Measurements from ENCODE around the gene CKAP2L.
"Not testable (repeated sequence)": the region's sequence is repeated elsewhere in the genome, so short reads cannot be mapped to it uniquely, and the experiment has no call there.

CKAP2L gene

DNA sequence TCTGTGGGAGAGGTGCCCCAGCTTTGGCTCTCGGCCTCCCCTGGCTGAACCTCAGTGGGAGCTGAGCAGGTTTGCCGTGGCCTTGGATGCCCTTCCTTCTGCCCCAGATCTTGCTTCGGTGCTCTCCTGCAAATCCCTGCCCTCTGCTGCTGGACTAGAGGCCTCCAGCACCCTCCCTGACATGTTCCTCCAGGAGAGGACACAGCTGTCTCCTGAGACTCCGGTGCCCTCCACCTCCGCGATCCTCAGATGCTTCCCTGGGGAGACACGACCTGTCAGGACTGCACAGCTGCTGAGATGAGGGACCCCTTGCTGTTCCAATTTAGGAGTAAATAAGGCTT lies 50.9 kb downstream of the CKAP2L start:
- Histone ChIP-seq H3K36me3 (replicated peaks) (no peaks in the 10 kb centered on the region), H3K9me3 (no peaks in the 10 kb centered on the region), H3K4me3 (no peak overlapping the region), H3K4me1 (no peaks in the 10 kb centered on the region), H3K27me3 (ENCODE audit: low read depth) (peaks cover 5% of the 10 kb centered on the region; the same call in 1 of the 2 replicates)
- DNase-seq (ENCODE audit: low spot score in 2 of 2), result no peak
- in situ Hi-C loops (cut with MboI; ENCODE audit: low sequenced_read_pairs), result no loop called here

DNA sequence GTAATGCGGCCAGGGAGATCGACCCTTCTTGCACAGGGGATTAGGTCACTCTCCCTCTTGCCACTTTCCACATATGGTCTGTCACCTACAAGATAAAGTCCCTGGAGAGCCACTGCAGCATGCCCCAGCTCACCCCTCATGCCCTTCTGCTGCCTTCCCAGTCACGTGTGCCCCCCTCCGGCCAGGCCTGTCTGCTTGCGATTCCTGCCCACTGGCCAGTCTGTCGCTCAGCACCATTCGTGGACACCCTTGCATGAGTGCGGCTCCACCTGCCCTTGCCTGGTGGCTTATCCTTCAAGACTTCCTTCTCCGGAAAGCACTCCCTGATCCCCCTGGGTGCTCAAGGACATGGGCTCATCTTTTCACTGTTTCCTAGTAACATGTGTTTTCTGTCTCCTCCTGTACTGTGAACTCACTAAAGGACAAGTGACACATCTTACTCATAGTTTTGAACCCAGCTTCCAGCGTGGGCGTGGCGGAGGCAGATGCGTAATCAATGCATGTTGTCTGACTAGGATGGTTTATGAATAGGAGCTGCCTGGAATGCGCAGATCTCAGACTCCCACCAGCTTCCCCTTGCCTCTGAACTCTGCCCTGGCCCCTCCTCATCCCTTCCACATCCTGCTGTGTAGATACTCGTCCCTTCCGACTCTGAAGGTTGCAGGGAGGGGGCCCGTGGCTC lies 51.4 kb downstream of the CKAP2L start:
- no peaks in the 10 kb centered on the region for H3K36me3 ChIP-seq (replicated peaks)
- in situ Hi-C loops (cut with MboI; ENCODE audit: low sequenced_read_pairs), result no loop called here
- DNase-seq (ENCODE audit: low spot score in 2 of 2), result no peak
- H3K4me3 ChIP-seq, result no peak overlapping the region
- H3K4me1 ChIP-seq, result no peaks in the 10 kb centered on the region
- H3K27me3 ChIP-seq (ENCODE audit: low read depth), result peaks cover 9% of the 10 kb centered on the region; the same call in 1 of the 2 replicates
- H3K9me3 ChIP-seq, result no peaks in the 10 kb centered on the region

DNA sequence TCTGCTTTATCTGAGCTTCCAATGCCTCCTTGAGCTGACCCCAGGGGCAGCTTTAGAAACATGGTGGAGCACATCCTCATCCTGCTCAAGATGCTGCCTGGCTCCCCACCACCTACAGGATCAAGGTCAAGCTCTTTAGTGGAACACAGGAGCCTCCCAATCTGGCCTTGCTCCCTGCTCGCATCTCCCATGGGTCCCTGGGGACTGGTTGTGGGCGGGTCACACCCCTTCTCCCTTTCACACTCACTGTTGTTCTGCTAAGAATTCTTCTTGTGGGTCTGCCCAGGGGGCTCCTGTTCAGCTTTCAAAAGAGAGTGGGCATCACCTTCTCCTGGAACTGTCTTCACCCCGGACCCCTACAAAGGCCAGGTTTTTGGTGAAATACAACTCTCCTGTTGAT lies 51.9 kb downstream of the CKAP2L start:
- H3K27me3 ChIP-seq (ENCODE audit: low read depth), result peaks cover 14% of the 10 kb centered on the region
- no peaks in the 10 kb centered on the region for H3K9me3 ChIP-seq
- in situ Hi-C loops (cut with MboI; ENCODE audit: low sequenced_read_pairs), result no loop called here
- no peak for DNase-seq (ENCODE audit: low spot score in 2 of 2)
- H3K36me3 ChIP-seq (replicated peaks), result no peaks in the 10 kb centered on the region
- no peaks in the 10 kb centered on the region for H3K4me1 ChIP-seq
- H3K4me3 ChIP-seq, result no peak overlapping the region

DNA sequence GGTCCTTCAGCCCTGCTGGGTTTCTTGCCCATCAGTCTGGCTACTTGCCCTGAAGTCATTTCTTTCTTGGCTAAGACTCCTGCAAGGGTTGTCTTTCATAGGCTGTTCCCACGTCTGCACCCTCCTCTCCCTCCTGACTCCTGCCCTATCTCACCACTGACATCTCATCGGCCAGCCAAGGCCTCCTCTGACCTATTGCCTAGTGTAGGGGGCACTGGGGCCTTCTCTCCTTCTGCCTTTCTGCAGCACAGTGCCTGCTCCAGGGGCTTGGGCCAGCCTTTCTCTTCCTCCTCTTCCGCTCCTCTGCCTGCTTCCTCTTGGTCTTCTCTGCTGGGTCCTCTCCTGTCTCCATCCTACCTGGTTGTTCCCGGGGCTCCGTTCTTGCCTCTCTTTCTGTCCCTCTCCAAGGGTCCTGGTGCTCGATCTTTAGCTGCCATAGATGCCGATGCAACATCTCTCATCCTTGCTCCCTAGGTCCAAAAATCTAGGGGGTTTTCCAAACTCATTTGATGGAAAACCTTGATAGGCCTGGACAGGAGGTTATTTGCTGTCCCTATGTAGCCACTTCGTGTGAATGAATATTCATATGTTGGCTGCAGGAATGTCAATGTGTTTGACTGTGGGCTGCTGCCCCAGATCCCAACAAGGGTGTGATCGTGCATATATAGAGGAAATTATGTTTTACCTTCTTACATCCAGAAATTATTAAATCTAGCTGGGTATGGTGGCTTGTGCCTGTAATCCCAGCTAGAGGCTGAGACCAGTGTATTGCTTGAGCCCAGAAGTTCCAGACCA lies 53.3 kb downstream of the CKAP2L start:
- Histone ChIP-seq H3K4me1 (no peaks in the 10 kb centered on the region), H3K9me3 (no peaks in the 10 kb centered on the region), H3K4me3 (no peak overlapping the region), H3K27me3 (ENCODE audit: low read depth) (peaks cover 14% of the 10 kb centered on the region), H3K36me3 (replicated peaks) (no peaks in the 10 kb centered on the region)
- DNase-seq (ENCODE audit: low spot score in 2 of 2), result no peak
- in situ Hi-C loops (cut with MboI; ENCODE audit: low sequenced_read_pairs), result no loop called here

DNA sequence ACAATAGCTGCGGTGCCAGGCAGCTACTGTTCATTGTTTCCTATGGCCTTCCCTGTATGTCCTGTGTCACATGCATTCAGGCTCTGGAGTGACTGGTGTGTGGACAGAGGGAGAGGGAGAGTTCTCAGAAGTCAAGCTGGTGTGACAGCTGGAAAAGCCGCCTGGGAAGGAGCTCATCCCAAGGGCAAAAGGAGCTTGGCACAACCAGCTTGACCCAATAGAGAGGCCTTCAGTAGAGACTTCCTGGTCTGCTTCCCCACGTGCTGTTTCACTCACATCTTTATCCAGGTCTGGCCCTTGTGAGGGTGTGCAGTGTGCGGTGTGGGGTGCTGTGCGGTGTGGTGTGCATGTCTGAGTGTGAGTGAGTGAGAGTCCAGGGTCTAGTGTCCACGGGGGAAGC lies 54.7 kb downstream of the CKAP2L start:
- no peak for DNase-seq (ENCODE audit: low spot score in 2 of 2)
- Histone ChIP-seq H3K9me3 (no peaks in the 10 kb centered on the region), H3K4me1 (no peaks in the 10 kb centered on the region), H3K4me3 (no peak overlapping the region), H3K36me3 (replicated peaks) (no peaks in the 10 kb centered on the region), H3K27me3 (ENCODE audit: low read depth) (peaks cover 16% of the 10 kb centered on the region)
- in situ Hi-C loops (cut with MboI; ENCODE audit: low sequenced_read_pairs), result no loop called here

DNA sequence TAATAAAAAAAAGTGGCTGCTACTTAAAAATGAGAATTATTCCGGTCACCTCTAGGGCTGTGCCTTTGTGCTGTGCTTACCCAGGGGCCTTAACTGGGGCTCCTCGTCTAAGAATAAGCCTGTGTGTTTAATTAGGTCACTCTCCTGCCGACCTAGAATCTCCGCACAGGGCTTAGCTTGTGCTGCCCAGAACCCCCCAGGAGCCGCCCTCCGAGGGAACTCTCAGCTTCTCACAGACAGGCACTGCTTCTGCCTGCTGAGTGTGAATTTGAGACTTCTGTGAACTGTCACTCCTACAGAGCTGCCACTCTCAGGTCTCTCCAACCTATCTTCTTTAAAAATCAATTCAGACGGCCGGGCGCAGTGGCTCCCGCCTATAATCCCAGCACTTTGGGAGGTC lies 55.4 kb downstream of the CKAP2L start:
- in situ Hi-C loops (cut with MboI; ENCODE audit: low sequenced_read_pairs), result no loop called here
- Histone ChIP-seq H3K36me3 (replicated peaks) (no peaks in the 10 kb centered on the region), H3K9me3 (no peaks in the 10 kb centered on the region), H3K27me3 (ENCODE audit: low read depth) (peaks cover 16% of the 10 kb centered on the region), H3K4me3 (no peak overlapping the region), H3K4me1 (no peaks in the 10 kb centered on the region)
- DNase-seq (ENCODE audit: low spot score in 2 of 2), result no peak

DNA sequence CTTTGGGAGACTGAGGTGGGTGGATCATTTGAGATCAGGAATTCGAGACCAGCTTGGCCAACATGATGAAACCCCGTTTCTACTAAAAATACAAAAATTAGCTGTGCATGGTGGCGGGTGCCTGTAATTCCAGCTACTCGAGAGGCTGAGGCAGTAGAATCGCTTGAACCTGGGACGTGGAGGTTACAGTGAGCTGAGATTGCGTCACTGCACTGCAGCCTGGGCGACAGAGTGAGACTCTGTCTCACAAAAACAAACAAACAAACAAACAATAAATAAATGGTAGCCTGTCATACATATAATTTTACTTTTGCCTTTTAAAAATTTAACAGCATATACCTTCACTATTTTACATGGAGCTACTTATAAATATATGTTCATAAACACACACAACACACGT lies 57.5 kb downstream of the CKAP2L start:
- in situ Hi-C loops (cut with MboI; ENCODE audit: low sequenced_read_pairs); H3K36me3 ChIP-seq (replicated peaks); H3K4me1 ChIP-seq; H3K4me3 ChIP-seq; DNase-seq (ENCODE audit: low spot score in 2 of 2); H3K9me3 ChIP-seq: not testable (repeated sequence)
- peaks cover 16% of the 10 kb centered on the region for H3K27me3 ChIP-seq (ENCODE audit: low read depth)

DNA sequence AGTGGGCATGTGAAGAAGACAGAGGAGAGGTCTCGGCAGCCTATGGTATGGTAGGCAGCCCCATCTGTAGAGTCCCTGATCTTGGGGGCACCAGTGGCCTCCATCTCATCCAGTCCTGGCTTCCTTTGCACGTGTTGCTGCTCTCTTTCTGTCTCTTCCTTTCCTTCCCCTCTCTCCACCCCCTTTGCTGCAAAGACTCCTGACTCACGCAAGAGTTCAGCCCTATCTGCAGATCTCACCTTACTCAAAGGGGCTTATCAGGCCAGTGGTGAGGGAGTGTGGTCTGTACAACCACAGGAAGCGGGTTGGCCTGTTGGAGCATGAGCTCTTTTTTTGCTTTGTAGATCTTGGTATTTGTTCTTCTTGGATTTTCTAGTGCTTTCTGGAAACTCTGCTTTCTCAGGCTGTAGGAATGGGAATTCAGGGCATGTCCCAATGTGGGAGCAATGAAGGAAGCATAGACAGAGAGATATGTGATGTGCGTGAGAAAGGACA lies 58.2 kb downstream of the CKAP2L start:
- Histone ChIP-seq H3K4me1 (no peaks in the 10 kb centered on the region), H3K36me3 (replicated peaks) (no peaks in the 10 kb centered on the region), H3K9me3 (no peaks in the 10 kb centered on the region), H3K27me3 (ENCODE audit: low read depth) (peaks cover 17% of the 10 kb centered on the region), H3K4me3 (no peak overlapping the region)
- no peak for DNase-seq (ENCODE audit: low spot score in 2 of 2)
- in situ Hi-C loops (cut with MboI; ENCODE audit: low sequenced_read_pairs), result no loop called here

DNA sequence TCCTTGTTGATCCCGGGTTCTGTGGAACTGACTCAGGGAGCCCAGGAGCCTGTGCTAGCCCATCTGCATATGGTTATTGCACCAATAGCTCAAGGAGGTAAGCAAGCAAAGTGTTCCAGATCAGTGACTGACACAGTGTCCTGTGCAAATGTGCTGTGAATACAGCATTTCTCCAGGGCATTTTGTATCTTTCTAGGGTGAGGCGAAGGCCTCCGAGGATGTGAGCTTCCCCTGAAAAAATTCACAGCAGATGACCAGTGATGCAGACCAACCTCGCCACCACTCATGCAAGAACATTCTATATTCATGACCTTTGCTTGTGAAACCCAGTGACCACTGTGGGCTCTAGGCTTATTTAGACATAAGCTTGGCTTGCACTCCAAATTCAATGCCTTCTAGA lies 58.8 kb downstream of the CKAP2L start:
- no peak overlapping the region for H3K4me3 ChIP-seq

DNA sequence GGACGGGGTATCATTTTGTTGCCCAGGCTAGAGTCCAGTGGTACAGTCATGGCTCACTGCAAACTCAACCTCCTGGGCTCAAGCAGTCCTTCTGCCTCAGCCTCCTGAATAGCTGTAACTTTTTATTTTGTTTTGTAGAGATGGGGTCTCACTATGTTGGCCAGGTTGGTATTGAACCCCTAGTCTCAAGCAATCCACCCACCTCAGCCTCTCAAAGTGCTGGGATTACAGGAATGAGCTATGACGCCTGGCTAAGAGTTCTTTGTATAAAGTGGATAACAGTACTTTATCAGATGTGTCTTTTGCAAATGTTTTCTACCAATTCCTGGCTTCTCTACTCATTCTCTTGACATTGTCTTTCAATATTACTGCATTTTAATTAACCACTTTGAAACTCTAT lies 60.7 kb downstream of the CKAP2L start:
- H3K4me1 ChIP-seq, result no peaks in the 10 kb centered on the region
- DNase-seq (ENCODE audit: low spot score in 2 of 2), result no peak
- in situ Hi-C loops (cut with MboI; ENCODE audit: low sequenced_read_pairs), result no loop called here
- no peaks in the 10 kb centered on the region for H3K36me3 ChIP-seq (replicated peaks)
- no peaks in the 10 kb centered on the region for H3K9me3 ChIP-seq
- H3K27me3 ChIP-seq (ENCODE audit: low read depth), result peaks cover 22% of the 10 kb centered on the region
- H3K4me3 ChIP-seq, result no peak overlapping the region

More for the DNA sequence above, 58.8 kb downstream of the CKAP2L start:
- Histone ChIP-seq H3K4me1 (no peaks in the 10 kb centered on the region), H3K36me3 (replicated peaks) (no peaks in the 10 kb centered on the region), H3K9me3 (no peaks in the 10 kb centered on the region), H3K27me3 (ENCODE audit: low read depth) (peaks cover 20% of the 10 kb centered on the region)
- in situ Hi-C loops (cut with MboI; ENCODE audit: low sequenced_read_pairs), result no loop called here
- no peak for DNase-seq (ENCODE audit: low spot score in 2 of 2)

DNA sequence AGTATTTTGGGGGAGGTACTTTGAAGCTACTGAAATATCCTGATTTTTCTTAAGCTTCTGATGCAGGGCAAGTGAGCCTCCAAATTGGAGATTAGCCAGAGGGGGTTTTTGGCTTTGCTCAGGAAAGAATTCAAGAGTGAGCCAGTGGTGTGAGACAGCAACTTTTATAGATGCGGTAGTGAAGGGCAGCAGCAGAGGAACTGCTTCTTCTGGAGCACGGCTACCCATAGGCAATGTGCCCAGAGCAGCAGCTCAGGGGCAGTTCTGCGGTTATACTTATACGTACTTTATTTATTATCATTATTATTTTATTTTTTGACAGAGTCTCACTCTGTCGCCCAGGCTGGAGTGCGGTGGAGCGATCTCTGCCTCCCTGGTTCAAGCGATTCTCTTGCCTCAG lies 63.4 kb downstream of the CKAP2L start:
- in situ Hi-C loops (cut with MboI; ENCODE audit: low sequenced_read_pairs), result no loop called here
- H3K4me1 ChIP-seq, result no peaks in the 10 kb centered on the region
- peaks cover 12% of the 10 kb centered on the region; the same call in 1 of the 2 replicates for H3K27me3 ChIP-seq (ENCODE audit: low read depth)
- H3K36me3 ChIP-seq (replicated peaks), result no peaks in the 10 kb centered on the region
- DNase-seq (ENCODE audit: low spot score in 2 of 2), result no peak
- no peaks in the 10 kb centered on the region for H3K9me3 ChIP-seq
- no peak overlapping the region for H3K4me3 ChIP-seq

DNA sequence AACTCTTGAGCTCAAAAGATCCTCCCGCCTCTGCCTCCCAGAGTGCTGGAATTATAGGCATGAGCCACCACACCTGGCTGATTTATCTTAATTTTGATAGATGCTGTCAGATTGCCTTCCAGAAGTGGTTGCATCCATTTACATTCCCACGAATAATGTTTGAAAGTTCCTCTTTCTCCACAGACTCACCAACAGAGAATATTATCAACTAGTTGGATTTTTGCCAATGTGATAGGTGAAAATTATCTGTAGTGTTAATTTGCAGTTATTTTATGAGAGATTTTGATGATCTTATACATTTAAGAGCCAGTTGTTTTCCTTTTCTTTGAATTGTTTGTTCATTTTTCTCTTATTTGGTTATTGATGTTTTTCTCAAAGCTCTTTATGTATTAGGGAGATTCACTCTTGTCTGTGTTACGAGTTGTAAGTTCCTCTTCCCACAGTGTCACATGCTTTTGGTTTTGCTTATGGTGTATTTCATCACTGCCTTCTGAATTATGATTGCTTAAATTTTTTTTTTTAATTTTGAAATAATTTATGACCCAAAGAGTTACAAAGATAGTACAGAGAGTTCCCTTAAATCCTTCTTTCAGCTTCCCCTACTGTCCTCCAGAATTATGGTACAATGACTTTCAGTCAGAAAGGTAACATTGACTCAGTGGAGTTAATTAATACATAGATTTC lies 64.3 kb downstream of the CKAP2L start:
- no peaks in the 10 kb centered on the region for H3K36me3 ChIP-seq (replicated peaks)
- in situ Hi-C loops (cut with MboI; ENCODE audit: low sequenced_read_pairs), result no loop called here
- H3K4me3 ChIP-seq, result no peak overlapping the region
- peaks cover 10% of the 10 kb centered on the region; the same call in 1 of the 2 replicates for H3K27me3 ChIP-seq (ENCODE audit: low read depth)
- DNase-seq (ENCODE audit: low spot score in 2 of 2), result no peak
- no peaks in the 10 kb centered on the region for H3K9me3 ChIP-seq
- H3K4me1 ChIP-seq, result no peaks in the 10 kb centered on the region

DNA sequence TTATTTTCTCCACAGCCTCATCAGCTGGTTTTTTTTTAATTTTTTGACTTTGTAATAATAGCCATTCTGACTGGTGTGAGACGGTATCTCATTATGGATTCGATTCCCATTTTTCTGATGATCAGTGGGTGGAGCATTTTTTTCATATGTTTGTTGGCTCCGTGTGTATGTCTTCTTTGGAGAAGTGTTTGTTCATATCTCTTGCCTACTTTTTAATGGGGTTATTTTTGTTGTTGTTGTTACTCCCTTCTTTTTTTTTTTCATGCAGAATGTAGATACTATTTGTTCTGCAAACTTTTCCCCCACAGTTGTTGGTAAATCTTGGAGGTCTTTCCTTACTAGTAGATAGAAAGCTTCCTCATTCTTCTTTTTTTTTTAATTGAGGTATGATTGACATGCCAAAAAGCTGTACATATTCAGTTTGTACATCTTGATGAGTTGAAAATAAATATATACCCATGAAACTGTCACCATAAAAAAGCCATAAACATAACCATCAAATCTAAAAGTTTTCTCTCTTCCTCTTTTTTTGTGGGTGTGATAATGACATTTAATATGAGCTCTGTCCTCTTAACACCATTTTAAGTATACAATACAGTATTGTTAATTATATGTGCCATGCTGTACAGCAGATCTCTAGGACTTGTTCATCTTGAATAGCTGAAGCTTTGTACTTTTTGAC lies 65.4 kb downstream of the CKAP2L start:
- H3K4me3 ChIP-seq, result no peak overlapping the region
- H3K4me1 ChIP-seq, result no peaks in the 10 kb centered on the region
- no peak for DNase-seq (ENCODE audit: low spot score in 2 of 2)
- no peaks in the 10 kb centered on the region for H3K36me3 ChIP-seq (replicated peaks)
- H3K9me3 ChIP-seq, result no peaks in the 10 kb centered on the region
- in situ Hi-C loops (cut with MboI; ENCODE audit: low sequenced_read_pairs), result no loop called here
- peaks cover 10% of the 10 kb centered on the region; the same call in 1 of the 2 replicates for H3K27me3 ChIP-seq (ENCODE audit: low read depth)
